Astrocyte of the cerebellum (primary cell): ENCODE measurements around the gene ADARB2.
A peak's percentile ranks its signal among the peaks of the same experiment; 100 is the strongest.

Experiments used
- DNase-seq: peaks from one replicate; pipeline ENCODE4 v3.0.0-alpha.2; 2011; ENCODE audit warnings: low read depth
- H3K4me3 ChIP-seq: 2 replicates; pipeline ENCODE4 v1.5.1; 2011; ENCODE audit warnings: mild to moderate bottlenecking, low read depth, low read length, moderate library complexity
- in situ Hi-C: cut with HindIII; loops from 2 replicates; pipeline ENCODE4 v1.10.0; 2017; ENCODE audit warnings: low sequenced_read_pairs
- TF ChIP-seq, protein P1 (sequence below): IDR thresholded peaks from 2 replicates; pipeline ENCODE4 v1.5.1; 2012; ENCODE audit warnings: low read length, low read depth, moderate library complexity, mild to moderate bottlenecking; ENCODE audit errors: missing control alignments

Gene ADARB2

DNA sequence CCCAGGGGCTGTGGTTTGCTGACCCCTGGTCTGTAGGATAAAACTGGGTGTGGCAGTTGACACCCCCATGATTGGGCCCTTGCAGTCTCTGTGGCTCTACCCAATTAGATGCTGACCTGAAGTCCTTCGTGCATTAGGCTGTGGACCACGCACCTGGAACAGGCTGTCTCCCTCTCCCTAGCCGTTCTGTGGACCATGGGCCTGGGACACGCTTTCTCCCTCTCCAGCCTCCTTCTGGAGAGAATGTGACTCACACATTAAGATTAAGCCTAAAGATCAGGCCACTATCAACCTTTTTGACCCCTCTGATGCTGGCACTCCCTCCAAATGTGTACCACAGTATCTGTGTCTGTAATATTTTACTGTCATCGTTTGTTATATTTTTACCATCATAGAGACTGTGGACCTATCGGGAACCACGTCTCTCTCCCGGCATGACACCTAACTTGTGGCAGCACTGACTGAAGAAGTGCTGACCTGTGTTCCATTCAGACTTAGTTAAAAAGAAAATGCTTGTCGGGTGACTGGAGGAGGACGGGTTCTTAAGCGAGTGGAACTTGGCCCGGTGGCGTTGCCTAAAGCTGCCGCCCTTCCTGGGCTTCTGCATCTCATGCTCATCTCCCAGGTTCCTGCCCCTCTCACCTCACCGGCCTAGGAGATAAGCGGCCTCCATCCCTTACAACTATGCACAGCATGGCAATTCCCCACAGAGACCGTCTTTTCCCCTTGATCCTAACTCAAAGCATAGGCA is 588.3 kb downstream of the ADARB2 start:
- H3K4me3 ChIP-seq = no peak overlapping the region
- in situ Hi-C loops = no loop called here
- TF ChIP-seq, protein P1, sequence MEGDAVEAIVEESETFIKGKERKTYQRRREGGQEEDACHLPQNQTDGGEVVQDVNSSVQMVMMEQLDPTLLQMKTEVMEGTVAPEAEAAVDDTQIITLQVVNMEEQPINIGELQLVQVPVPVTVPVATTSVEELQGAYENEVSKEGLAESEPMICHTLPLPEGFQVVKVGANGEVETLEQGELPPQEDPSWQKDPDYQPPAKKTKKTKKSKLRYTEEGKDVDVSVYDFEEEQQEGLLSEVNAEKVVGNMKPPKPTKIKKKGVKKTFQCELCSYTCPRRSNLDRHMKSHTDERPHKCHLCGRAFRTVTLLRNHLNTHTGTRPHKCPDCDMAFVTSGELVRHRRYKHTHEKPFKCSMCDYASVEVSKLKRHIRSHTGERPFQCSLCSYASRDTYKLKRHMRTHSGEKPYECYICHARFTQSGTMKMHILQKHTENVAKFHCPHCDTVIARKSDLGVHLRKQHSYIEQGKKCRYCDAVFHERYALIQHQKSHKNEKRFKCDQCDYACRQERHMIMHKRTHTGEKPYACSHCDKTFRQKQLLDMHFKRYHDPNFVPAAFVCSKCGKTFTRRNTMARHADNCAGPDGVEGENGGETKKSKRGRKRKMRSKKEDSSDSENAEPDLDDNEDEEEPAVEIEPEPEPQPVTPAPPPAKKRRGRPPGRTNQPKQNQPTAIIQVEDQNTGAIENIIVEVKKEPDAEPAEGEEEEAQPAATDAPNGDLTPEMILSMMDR = no peak
- DNase-seq = no peak

DNA sequence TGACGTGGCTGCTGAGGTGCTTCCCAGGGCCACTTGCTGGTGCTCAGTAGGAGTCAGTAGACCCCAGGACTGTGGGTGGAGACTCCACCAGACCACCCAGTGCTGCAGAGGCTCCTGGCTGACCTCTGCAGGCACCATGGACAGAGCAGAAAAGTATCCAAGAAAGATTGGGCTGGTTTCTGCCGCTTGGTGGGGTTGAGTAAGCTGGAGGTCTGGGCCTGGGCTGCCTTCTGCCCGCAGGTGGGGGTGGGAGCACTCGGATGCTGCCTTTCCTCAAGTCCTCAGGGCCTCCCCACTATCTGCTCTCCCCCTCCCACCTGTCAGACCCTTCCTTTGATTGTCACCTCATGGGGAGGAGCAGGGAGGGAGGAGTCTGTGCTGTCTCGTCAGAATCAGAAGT is 589.5 kb downstream of the ADARB2 start:
- DNase-seq = no peak
- H3K4me3 ChIP-seq = no peak overlapping the region
- TF ChIP-seq, protein P1 = no peak
- in situ Hi-C loops = no loop called here

DNA sequence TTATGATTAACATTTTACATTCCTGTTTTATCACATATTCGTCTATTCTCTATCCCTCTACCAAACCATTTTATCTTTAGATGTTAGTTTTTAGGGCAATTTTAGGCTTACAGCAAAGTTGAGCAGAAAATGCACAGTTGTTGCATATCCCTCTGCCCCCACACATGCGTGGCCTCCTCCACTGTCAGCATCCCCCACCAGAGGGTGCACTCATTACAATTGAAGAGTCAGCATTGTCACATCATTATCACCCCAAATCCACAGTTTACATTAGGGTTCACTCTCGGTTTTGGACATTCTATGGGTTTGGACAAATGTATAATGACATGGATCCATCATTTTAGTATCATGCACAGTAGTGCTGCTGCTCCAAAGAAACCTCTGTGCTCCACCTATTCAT is 594.7 kb downstream of the ADARB2 start:
- TF ChIP-seq, protein P1 = peak; percentile 29
- H3K4me3 ChIP-seq = no peak overlapping the region
- DNase-seq = no peak
- in situ Hi-C loops = no loop called here

DNA sequence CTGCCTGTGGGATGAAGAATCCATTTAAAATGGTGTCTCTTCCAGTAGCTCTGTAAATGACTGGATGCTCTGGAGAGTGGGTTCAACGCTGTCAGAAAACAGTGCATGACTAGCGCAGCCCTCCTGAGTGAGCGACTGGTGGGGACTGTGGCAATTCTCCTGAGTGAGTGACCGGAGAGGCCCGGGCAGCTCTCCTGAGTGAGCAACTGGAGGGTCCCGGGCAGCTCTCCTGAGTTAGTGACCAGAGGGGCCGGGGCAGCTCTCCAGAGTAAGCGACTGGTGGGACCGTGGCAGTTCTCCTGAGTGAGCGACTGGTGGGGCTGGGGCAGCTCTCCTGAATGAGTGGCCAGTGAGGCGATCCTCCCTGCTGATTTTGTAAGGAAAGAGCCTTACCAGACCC is 595.6 kb downstream of the ADARB2 start:
- no peak for DNase-seq
- in situ Hi-C loops = no loop called here
- TF ChIP-seq, protein P1 = no peak
- H3K4me3 ChIP-seq = no peak overlapping the region

DNA sequence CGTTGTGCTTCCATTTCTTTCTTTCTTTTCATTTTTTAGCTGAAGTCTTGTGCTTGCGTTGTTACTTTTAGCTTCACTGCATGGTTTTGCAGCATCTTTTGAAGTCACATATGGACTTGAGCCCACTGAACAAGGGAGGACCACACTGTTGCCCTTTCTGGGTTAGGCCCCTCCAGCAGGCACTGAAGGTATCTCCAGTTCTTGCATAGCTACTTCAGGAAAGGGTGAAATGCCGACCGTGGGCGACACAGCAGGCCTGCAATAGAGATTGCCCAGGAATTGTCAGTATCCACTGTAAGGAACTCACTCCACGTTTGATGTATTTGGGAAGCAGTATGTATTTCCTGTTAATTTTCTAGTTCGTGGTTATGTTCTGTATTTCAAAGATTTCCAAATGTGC is 596.1 kb downstream of the ADARB2 start:
- TF ChIP-seq, protein P1 = no peak
- H3K4me3 ChIP-seq = no peak overlapping the region
- in situ Hi-C loops = no loop called here
- DNase-seq = no peak

DNA sequence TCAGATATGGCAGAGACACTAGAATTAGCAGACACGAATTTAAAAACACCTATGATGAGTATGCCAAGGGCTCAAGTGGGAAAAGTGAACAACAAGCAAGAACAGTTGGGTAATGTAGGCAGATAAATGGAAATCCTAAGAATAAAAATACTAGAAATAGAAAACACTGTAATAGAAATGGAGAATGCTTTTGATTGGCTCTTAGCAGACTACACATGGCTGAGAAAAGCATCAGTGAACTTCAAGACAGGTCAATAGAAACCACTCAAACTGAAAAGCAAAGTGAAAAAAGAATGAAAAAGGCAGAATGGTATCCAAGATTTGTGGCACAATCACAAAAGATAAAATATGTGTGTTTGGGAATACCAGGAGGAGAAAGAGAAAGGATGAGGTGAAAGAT is 598.8 kb downstream of the ADARB2 start:
- DNase-seq = no peak
- in situ Hi-C loops = no loop called here
- no peak overlapping the region for H3K4me3 ChIP-seq
- TF ChIP-seq, protein P1 = no peak
